Measurements from ENCODE around the gene PIN1. TPM values are rescaled to one million over a fixed set of nuclear protein-coding genes. Genes with fewer than 3 reads are reported as not detected.

The PIN1 gene
- total and polyA plus RNA-seq, 10 of the 15 experiments (the other 5 are each of a cell fraction or from before 2014, with no cell fraction given), result 2.4 to 209 (median 71.5) TPM

DNA sequence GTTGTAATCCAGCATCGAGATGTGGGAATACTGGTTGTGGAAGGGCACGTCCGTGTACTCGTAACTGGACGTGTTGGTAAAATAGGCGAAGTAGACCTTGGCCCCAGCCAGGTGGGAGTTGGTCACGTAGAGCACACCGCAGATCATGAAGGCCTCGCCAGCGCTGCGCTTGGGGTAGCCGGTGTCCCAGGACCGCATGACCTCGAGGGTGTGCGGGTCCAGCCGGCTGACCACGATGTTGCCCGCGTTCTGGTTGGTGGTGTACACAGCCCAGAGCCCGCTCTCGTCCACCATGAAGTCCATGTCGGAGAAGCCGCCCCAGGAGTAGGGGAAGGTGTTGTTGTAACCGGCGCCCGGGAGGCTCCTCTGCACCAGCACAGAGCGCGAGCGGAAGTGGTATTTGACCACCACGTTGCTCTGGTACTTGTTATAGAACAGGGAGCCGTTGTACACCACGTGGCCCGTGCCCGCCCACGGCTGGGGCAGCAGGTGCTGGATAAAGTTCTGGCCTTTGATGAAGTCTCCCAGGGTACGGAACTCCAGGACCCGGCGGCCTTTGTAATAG lies 19.2 kb downstream of the PIN1 start:
- H3K9ac ChIP-seq (ENCODE audit: control insufficient read depth, insufficient read depth, low read length), result no peak overlapping the region
- SMC1A ChIA-PET (ENCODE audit: uncharacterized antibody, unreplicated experiment), result no interaction called here
- in situ Hi-C loops (cut with MboI), result no loop called here
- peaks cover 12% of the 10 kb centered on the region for H3K4me1 ChIP-seq (ENCODE audit: control insufficient read depth, insufficient read depth, low read length)
- POLR2A ChIA-PET, result no interaction called here
- H4K20me1 ChIP-seq (ENCODE audit: control insufficient read depth, insufficient read depth), result no peaks in the 10 kb centered on the region
- RAD21 ChIA-PET (ENCODE audit: unreplicated experiment), result no interaction called here
- intact Hi-C loops (cut with micrococcal nuclease; ENCODE audit: unreplicated experiment), result no loop called here
- CTCF ChIA-PET, result no interaction called here
- no peak overlapping the region for H2AFZ ChIP-seq (ENCODE audit: control insufficient read depth, low read depth, low read length)
- H3K4me3 ChIP-seq, result no peak overlapping the region
- no peaks in the 10 kb centered on the region for H3K79me2 ChIP-seq (ENCODE audit: control insufficient read depth, insufficient read depth, low read length)
- ATAC-seq (no peak), DNase-seq (ENCODE audit: low read depth, low spot score) (no peak), FAIRE-seq (no peak)
- 97% methylated on average over 34 of the region's 38 CpGs for WGBS (ENCODE audit: insufficient coverage, insufficient replicate concordance, low lambda C conversion rate, missing lambda C conversion rate)
- no peaks in the 10 kb centered on the region for H3K27me3 ChIP-seq (replicated peaks in 1 of 2; ENCODE audit: control insufficient read depth in 2 of 2, insufficient read depth in 2 of 2, low read length in 1 of 2)
- H3K4me2 ChIP-seq (ENCODE audit: control insufficient read depth, insufficient read depth), result no peak overlapping the region
- BruUV-seq (replicated peaks), result no TSS peak
- no peaks in the 10 kb centered on the region for H3K9me3 ChIP-seq (replicated peaks; ENCODE audit: control insufficient read depth, insufficient read depth, low read length)
- no peak overlapping the region for H3K27ac ChIP-seq (ENCODE audit: control insufficient read depth, insufficient read depth)
- no peaks in the 10 kb centered on the region; a peak in 1 of 4 replicates for H3K36me3 ChIP-seq (ENCODE audit: control insufficient read depth in 2 of 2, insufficient read depth in 2 of 2, low read length in 1 of 2)
- TF ChIP-seq NR2C1 (IDR thresholded peaks at IDR 0.05), result no peak
- TF ChIP-seq SREBF1 (IDR thresholded peaks at IDR 0.05; ENCODE audit: low read length), result no peak
- TF ChIP-seq SUZ12 (IDR thresholded peaks at IDR 0.05; ENCODE audit: unreplicated experiment), result no peak
- no peak for TF ChIP-seq ZBED1 (IDR thresholded peaks at IDR 0.05; ENCODE audit: borderline replicate concordance)
- TF ChIP-seq SUPT20H (IDR thresholded peaks at IDR 0.05; ENCODE audit: borderline replicate concordance, control insufficient read depth, low read depth, low read length), result no peak
- TF ChIP-seq, protein P1, sequence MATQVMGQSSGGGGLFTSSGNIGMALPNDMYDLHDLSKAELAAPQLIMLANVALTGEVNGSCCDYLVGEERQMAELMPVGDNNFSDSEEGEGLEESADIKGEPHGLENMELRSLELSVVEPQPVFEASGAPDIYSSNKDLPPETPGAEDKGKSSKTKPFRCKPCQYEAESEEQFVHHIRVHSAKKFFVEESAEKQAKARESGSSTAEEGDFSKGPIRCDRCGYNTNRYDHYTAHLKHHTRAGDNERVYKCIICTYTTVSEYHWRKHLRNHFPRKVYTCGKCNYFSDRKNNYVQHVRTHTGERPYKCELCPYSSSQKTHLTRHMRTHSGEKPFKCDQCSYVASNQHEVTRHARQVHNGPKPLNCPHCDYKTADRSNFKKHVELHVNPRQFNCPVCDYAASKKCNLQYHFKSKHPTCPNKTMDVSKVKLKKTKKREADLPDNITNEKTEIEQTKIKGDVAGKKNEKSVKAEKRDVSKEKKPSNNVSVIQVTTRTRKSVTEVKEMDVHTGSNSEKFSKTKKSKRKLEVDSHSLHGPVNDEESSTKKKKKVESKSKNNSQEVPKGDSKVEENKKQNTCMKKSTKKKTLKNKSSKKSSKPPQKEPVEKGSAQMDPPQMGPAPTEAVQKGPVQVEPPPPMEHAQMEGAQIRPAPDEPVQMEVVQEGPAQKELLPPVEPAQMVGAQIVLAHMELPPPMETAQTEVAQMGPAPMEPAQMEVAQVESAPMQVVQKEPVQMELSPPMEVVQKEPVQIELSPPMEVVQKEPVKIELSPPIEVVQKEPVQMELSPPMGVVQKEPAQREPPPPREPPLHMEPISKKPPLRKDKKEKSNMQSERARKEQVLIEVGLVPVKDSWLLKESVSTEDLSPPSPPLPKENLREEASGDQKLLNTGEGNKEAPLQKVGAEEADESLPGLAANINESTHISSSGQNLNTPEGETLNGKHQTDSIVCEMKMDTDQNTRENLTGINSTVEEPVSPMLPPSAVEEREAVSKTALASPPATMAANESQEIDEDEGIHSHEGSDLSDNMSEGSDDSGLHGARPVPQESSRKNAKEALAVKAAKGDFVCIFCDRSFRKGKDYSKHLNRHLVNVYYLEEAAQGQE (IDR thresholded peaks at IDR 0.05; ENCODE audit: low read depth, low read length), result no peak
- TF ChIP-seq, protein P2, sequence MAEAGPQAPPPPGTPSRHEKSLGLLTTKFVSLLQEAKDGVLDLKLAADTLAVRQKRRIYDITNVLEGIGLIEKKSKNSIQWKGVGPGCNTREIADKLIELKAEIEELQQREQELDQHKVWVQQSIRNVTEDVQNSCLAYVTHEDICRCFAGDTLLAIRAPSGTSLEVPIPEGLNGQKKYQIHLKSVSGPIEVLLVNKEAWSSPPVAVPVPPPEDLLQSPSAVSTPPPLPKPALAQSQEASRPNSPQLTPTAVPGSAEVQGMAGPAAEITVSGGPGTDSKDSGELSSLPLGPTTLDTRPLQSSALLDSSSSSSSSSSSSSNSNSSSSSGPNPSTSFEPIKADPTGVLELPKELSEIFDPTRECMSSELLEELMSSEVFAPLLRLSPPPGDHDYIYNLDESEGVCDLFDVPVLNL (IDR thresholded peaks at IDR 0.05; ENCODE audit: low read depth, low read length), result no peak
- TF ChIP-seq MEF2A (IDR thresholded peaks at IDR 0.05; ENCODE audit: insufficient read depth, low read depth, low read length), result no peak
